Neural progenitor cell (in vitro differentiated cells): ENCODE data around the gene RIPK4. TPM values are rescaled to one million over a fixed set of nuclear protein-coding genes. Genes with fewer than 3 reads are reported as not detected.

ENCODE experiments used
- DNase-seq: peaks from one replicate; pipeline ENCODE4 v3.0.0-alpha.2; 2016; ENCODE audit warnings: low spot score
- H2AFZ ChIP-seq: fragments of 200-600 bp; sonication (generic); replicated peaks from 2 replicates; pipeline ENCODE4 v1.6.1; 2016; ENCODE audit warnings: antibody characterized with exemption
- H3F3A ChIP-seq: fragments of 200-600 bp; sonication (generic); 2 replicates; pipeline ENCODE4 v1.6.1; 2016; ENCODE audit warnings: antibody characterized with exemption, low read depth
- H3K27ac ChIP-seq: fragments of 200-600 bp; sonication (generic); 2 replicates; pipeline ENCODE4 v1.5.1; 2016; ENCODE audit warnings: mild to moderate bottlenecking
- H3K27me3 ChIP-seq: fragments of 200-600 bp; sonication (generic); 2 replicates; pipeline ENCODE4 v1.6.1; 2016; ENCODE audit warnings: mild to moderate bottlenecking, moderate library complexity
- H3K36me3 ChIP-seq: fragments of 200-600 bp; sonication (generic); 2 replicates; pipeline ENCODE4 v1.5.1; 2016
- H3K4me1 ChIP-seq: fragments of 200-600 bp; sonication (generic); 2 replicates; pipeline ENCODE4 v1.6.1; 2016; ENCODE audit warnings: mixed run types
- H3K4me2 ChIP-seq: fragments of 200-600 bp; sonication (generic); 2 replicates; pipeline ENCODE4 v1.6.1; 2016
- H3K4me3 ChIP-seq: fragments of 200-600 bp; sonication (generic); 2 replicates; pipeline ENCODE4 v1.5.1; 2016
- H3K79me2 ChIP-seq: fragments of 200-600 bp; sonication (generic); 2 replicates; pipeline ENCODE4 v1.6.1; 2016; ENCODE audit warnings: low read depth
- H3K9ac ChIP-seq: fragments of 200-600 bp; sonication (generic); 2 replicates; pipeline ENCODE4 v1.6.1; 2016
- H3K9me3 ChIP-seq: fragments of 200-600 bp; sonication (generic); 2 replicates; pipeline ENCODE4 v1.5.1; 2016; ENCODE audit warnings: low read depth
- H4K20me1 ChIP-seq: fragments of 200-600 bp; sonication (generic); 2 replicates; pipeline ENCODE4 v1.6.1; 2016; ENCODE audit warnings: low read depth
- H3K27ac Mint-ChIP-seq: 3 replicates; pipeline ENCODE4 v1.8.0; 2021; ENCODE audit warnings: mixed read lengths
- H3K27me3 Mint-ChIP-seq: 2 replicates; pipeline ENCODE4 v1.8.0; 2022; ENCODE audit warnings: low read depth, mild to moderate bottlenecking, inconsistent platforms, moderate library complexity, mixed read lengths; ENCODE audit not compliant: insufficient read depth
- H3K36me3 Mint-ChIP-seq: 3 replicates; pipeline ENCODE4 v1.8.0; 2021; ENCODE audit warnings: mixed read lengths
- H3K4me1 Mint-ChIP-seq: 3 replicates; pipeline ENCODE4 v1.8.0; 2021; ENCODE audit warnings: mixed read lengths
- H3K4me3 Mint-ChIP-seq: 3 replicates; pipeline ENCODE4 v1.8.0; 2021; ENCODE audit warnings: mild to moderate bottlenecking, moderate library complexity, mixed read lengths
- H3K9me3 Mint-ChIP-seq: 3 replicates; pipeline ENCODE4 v1.8.0; 2020; ENCODE audit warnings: mixed read lengths
- CTCF ChIP-seq: fragments of 200-600 bp; sonication (generic); IDR thresholded peaks from 2 replicates; pipeline ENCODE4 v1.5.1; 2017; ENCODE audit warnings: antibody characterized with exemption, mild to moderate bottlenecking
- EZH2 ChIP-seq: fragments of 200-600 bp; sonication (generic); IDR thresholded peaks from 2 replicates; pipeline ENCODE4 v1.6.1; 2017; ENCODE audit warnings: antibody characterized with exemption, mild to moderate bottlenecking, moderate library complexity
- EZH2phosphoT487 ChIP-seq: fragments of 200-600 bp; sonication (generic); IDR thresholded peaks from 2 replicates; pipeline ENCODE4 v1.6.1; 2017; ENCODE audit warnings: antibody characterized with exemption
- total RNA-seq: library from RNA; depleted of rRNA; stranded (reverse); fragments of >200 nt; gene quantifications from 2 replicates; pipeline ENCODE4 v1.2.3, GENCODE V29; 2015; ENCODE audit warnings: low replicate concordance

The RIPK4 gene
- total RNA-seq, 1 donor from 2014 or later, result 1.3 TPM

DNA sequence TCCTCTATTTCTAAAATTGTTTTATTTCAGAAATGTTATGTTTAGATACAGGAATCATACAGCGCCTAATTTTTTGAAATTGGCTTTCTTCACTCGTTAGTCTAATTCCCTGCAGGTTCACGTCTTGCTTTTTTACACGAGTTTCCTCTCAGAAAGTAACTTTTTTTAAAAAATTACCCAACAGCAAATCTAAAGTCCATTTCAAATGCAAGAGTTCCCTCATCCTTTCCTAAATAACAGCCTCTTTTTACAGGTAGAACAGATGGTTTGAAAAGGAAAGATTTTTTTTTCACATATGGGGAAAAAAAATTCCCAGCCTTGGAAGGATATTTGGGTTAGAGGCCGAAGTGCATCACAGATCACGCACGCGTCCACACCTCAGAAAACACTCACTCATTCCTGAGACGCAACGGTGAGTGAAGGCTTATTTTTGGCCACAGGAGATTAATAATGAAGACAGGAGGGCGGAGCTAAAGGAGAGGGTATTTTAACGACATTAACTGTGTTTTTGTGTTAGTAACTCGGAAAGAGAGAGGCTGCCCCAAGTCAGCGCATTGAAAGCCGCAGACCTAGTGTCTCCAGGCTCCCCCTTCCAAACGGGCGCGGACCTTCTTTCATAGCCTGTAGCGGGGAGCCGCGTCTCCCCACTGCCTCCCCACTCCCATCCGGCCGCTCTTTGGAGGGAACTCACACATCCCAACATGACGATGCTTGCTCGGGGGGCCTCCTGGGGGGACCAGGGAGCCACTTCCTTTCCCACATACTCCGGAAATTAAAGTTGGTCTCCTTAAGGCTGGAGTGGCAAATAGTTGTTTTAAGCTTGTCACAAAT is 969 bp upstream of the RIPK4 start:
- Histone ChIP-seq H3K36me3 (no peaks in the 10 kb centered on the region), H3K9me3 (no peaks in the 10 kb centered on the region), H3K4me1 (peaks cover 51% of the 10 kb centered on the region), H3K4me3 (no peak overlapping the region), H3K27ac (no peak overlapping the region), H3K9ac (no peak overlapping the region), H2AFZ (no peak overlapping the region), H3K27me3 (peaks cover 96% of the 10 kb centered on the region), H4K20me1 (peaks cover 40% of the 10 kb centered on the region), H3K79me2 (no peaks in the 10 kb centered on the region), H3F3A (peaks cover 17% of the 10 kb centered on the region), H3K4me2 (peak overlapping the region; percentile 76)
- peak; percentile 71 for DNase-seq
- Mint-ChIP-seq H3K4me3 (peak overlapping the region; percentile 80), H3K9me3 (peaks cover 2% of the 10 kb centered on the region), H3K36me3 (peaks cover 2% of the 10 kb centered on the region), H3K4me1 (peaks cover 51% of the 10 kb centered on the region), H3K27me3 (peaks cover 72% of the 10 kb centered on the region), H3K27ac (no peak overlapping the region)
- TF ChIP-seq EZH2, result no peak
- no peak for TF ChIP-seq CTCF
- TF ChIP-seq EZH2phosphoT487, result no peak

- Histone ChIP-seq H3K4me3 (peak overlapping the region; percentile 49), H2AFZ (no peak overlapping the region), H3K79me2 (no peaks in the 10 kb centered on the region), H3F3A (peaks cover 33% of the 10 kb centered on the region), H3K36me3 (no peaks in the 10 kb centered on the region), H3K4me1 (peaks cover 51% of the 10 kb centered on the region), H3K4me2 (peak overlapping the region; percentile 76), H3K9ac (no peak overlapping the region), H3K9me3 (no peaks in the 10 kb centered on the region), H3K27ac (no peak overlapping the region), H4K20me1 (peaks cover 40% of the 10 kb centered on the region), H3K27me3 (peaks cover 100% of the 10 kb centered on the region)
- H3K27ac Mint-ChIP-seq, result no peak overlapping the region
- H3K36me3 Mint-ChIP-seq, result peaks cover 2% of the 10 kb centered on the region
- TF ChIP-seq CTCF (no peak), EZH2phosphoT487 (peak; percentile 95), EZH2 (peak; percentile 97)
- H3K4me3 Mint-ChIP-seq, result peak overlapping the region; percentile 70
- peaks cover 50% of the 10 kb centered on the region for H3K4me1 Mint-ChIP-seq
- peak; percentile 70 for DNase-seq
- peaks cover 78% of the 10 kb centered on the region for H3K27me3 Mint-ChIP-seq
- H3K9me3 Mint-ChIP-seq, result peaks cover 2% of the 10 kb centered on the region
Measured at GRCh38 chr21:41765973-41766882, 624 bp downstream of the RIPK4 start.

GRCh38 chr21:41765420-41765821 is 1.4 kb downstream of the RIPK4 start:
- no peak overlapping the region for H2AFZ ChIP-seq
- H3K4me2 ChIP-seq, result peak overlapping the region; percentile 76
- H3K27ac Mint-ChIP-seq, result no peak overlapping the region
- no peak for DNase-seq
- peaks cover 40% of the 10 kb centered on the region for H4K20me1 ChIP-seq
- H3K9me3 ChIP-seq, result no peaks in the 10 kb centered on the region
- H3K4me1 ChIP-seq, result peaks cover 56% of the 10 kb centered on the region
- peaks cover 41% of the 10 kb centered on the region for H3F3A ChIP-seq
- peaks cover 83% of the 10 kb centered on the region for H3K27me3 Mint-ChIP-seq
- no peak overlapping the region for H3K4me3 ChIP-seq
- H3K27ac ChIP-seq, result no peak overlapping the region
- peaks cover 2% of the 10 kb centered on the region for H3K9me3 Mint-ChIP-seq
- no peaks in the 10 kb centered on the region for H3K79me2 ChIP-seq
- H3K4me3 Mint-ChIP-seq, result peak overlapping the region; percentile 70
- H3K36me3 ChIP-seq, result no peaks in the 10 kb centered on the region
- H3K4me1 Mint-ChIP-seq, result peaks cover 53% of the 10 kb centered on the region
- no peak for TF ChIP-seq CTCF
- no peak for TF ChIP-seq EZH2
- TF ChIP-seq EZH2phosphoT487, result no peak
- peaks cover 100% of the 10 kb centered on the region for H3K27me3 ChIP-seq
- peaks cover 2% of the 10 kb centered on the region for H3K36me3 Mint-ChIP-seq
- no peak overlapping the region for H3K9ac ChIP-seq
